ENCODE data around the gene FGGY.

The FGGY gene

GRCh38 chr1:59805554-59805953 is 508.7 kb downstream of the FGGY start:
- no peak for FAIRE-seq

Measured in A204.1 (cell line).